ENCODE data around the gene PTPRR. TPM values are rescaled to one million over a fixed set of nuclear protein-coding genes. Genes with fewer than 3 reads are reported as not detected.

PTPRR gene
- polyA plus RNA-seq (2011; rRNA removed) (0.13 and 0.15 TPM in 2 replicates), polyA plus RNA-seq (2017; fragmentation: RNase III; extraction: RNeasy Plus Mini Kit Qiagen cat#74134 plus additional on column Dnase treatment) (0.08 to 0.15 TPM in 2 of 3 replicates, not detected in the other), polyA minus RNA-seq (2011; rRNA and poly(A)+ RNA removed) (0.50 TPM in 1 of 2 replicates, not detected in the other)
- polyA plus RNA-seq (2012; cell fraction: cytosol; rRNA removed) = not detected in 2 replicates
- polyA plus RNA-seq (2012; cell fraction: nucleus; rRNA removed) = not detected in 2 replicates

GRCh38 chr12:70920251-70920851, at the start of gene PTPRR:
Gene PTPRR, minus strand, starts transcription at chr12:70920738. Its CDS starts 348 bp downstream, at chr12:70920390.
- no peak within 1 kb of the TSS for H3K4me2 ChIP-seq
- POLR2A ChIA-PET = no interaction called here
- ATAC-seq = 0 out of 6 replicates have a peak, but pooled peaks of 1 of the 2 experiments have one; percentile 43
- CTCF ChIA-PET = interaction anchor here (0.6 kb wide), 1 partner anchor 494 kb away, joined by 3 read pairs; no protein-coding TSS in a partner anchor
- DNase-seq (ENCODE audit: low read depth in 1 of 2, low spot score in 1 of 2) = no peak
- WGBS (ENCODE audit: missing lambda C conversion rate) = 40% methylated on average over 24 of the region's 29 CpGs
- no peaks in the 10 kb centered on the region for H3K9me3 ChIP-seq
- FAIRE-seq = no peak
- no peak for TF ChIP-seq RCOR1 (IDR thresholded peaks at IDR 0.05; ENCODE audit: low read depth, low read length)
- TF ChIP-seq SREBF2 (IDR thresholded peaks at IDR 0.05) = no peak
- no peak for TF ChIP-seq ATOH8 (CRISPR knock-in tag; IDR thresholded peaks at IDR 0.05; ENCODE audit: low read depth)
- no peak for TF ChIP-seq ZSCAN20 (CRISPR knock-in tag; IDR thresholded peaks at IDR 0.05)
- no peak for TF ChIP-seq HOXB5 (CRISPR knock-in tag; IDR thresholded peaks at IDR 0.05)
- TF ChIP-seq MAFK (IDR thresholded peaks at IDR 0.05; ENCODE audit: partially characterized antibody) = no peak
- no peak for TF ChIP-seq RNF2 (IDR thresholded peaks at IDR 0.05; ENCODE audit: borderline replicate concordance, low read depth)
- TF ChIP-seq EP300 (IDR thresholded peaks at IDR 0.05) = no peak
- no peak for TF ChIP-seq KDM5A (IDR thresholded peaks at IDR 0.05)
- no peak for TF ChIP-seq HDAC2 (IDR thresholded peaks at IDR 0.05)
- TF ChIP-seq HMGXB4 (CRISPR knock-in tag; IDR thresholded peaks at IDR 0.05; ENCODE audit: borderline replicate concordance) = no peak
- no peak for TF ChIP-seq ZC3H11A (IDR thresholded peaks at IDR 0.05)
- TF ChIP-seq NFE2L2 (conservative IDR thresholded peaks at IDR 0.05; ENCODE audit: low read length) = no peak
- no peak for TF ChIP-seq PBX3 (IDR thresholded peaks at IDR 0.05)
- no peak for TF ChIP-seq JUN (IDR thresholded peaks at IDR 0.05)
- TF ChIP-seq TFCP2L1 (CRISPR knock-in tag; IDR thresholded peaks at IDR 0.05) = no peak
- TF ChIP-seq E2F6 (IDR thresholded peaks at IDR 0.05; ENCODE audit: borderline replicate concordance, low read depth) = no peak
- no peak for TF ChIP-seq SMC3 (IDR thresholded peaks at IDR 0.05)
- TF ChIP-seq REST (IDR thresholded peaks at IDR 0.05) = no peak
- no peak within 1 kb of the TSS for H3K4me3 ChIP-seq
- H3K27ac ChIP-seq = no peak within 1 kb of the TSS
- no peaks in the 10 kb centered on the region for H3K4me1 ChIP-seq
